GM12801 (cell line): Measurements from ENCODE around the gene ADAMTS8.

Source experiments
- CTCF ChIP-seq: IDR thresholded peaks from one replicate; pipeline ENCODE4 v1.5.1; 2011; ENCODE audit warnings: control low read depth; ENCODE audit not compliant: insufficient read length; ENCODE audit errors: extremely low read depth

Gene ADAMTS8

GRCh38 chr11:130451231-130452019 lies 23.0 kb upstream of the ADAMTS8 start:
- no peak for TF ChIP-seq CTCF

GRCh38 chr11:130449996-130450769 lies 21.8 kb upstream of the ADAMTS8 start:
- TF ChIP-seq CTCF: no peak

DNA sequence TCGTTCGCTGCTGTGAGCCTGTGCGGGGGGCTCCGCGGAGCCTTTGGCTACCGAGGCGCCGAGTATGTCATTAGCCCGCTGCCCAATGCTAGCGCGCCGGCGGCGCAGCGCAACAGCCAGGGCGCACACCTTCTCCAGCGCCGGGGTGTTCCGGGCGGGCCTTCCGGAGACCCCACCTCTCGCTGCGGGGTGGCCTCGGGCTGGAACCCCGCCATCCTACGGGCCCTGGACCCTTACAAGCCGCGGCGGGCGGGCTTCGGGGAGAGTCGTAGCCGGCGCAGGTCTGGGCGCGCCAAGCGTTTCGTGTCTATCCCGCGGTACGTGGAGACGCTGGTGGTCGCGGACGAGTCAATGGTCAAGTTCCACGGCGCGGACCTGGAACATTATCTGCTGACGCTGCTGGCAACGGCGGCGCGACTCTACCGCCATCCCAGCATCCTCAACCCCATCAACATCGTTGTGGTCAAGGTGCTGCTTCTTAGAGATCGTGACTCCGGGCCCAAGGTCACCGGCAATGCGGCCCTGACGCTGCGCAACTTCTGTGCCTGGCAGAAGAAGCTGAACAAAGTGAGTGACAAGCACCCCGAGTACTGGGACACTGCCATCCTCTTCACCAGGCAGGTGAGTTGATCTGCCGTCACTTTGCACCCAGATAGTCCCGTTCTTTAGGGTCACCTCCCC lies 21.0 kb upstream of the ADAMTS8 start:
- TF ChIP-seq CTCF: no peak

- no peak for TF ChIP-seq CTCF
Observed at GRCh38 chr11:130448416-130449309, 20.3 kb upstream of the ADAMTS8 start, which contains the start of gene ADAMTS15. Gene ADAMTS15, plus strand, starts transcription at chr11:130448645. Its CDS starts 329 bp downstream, at chr11:130448974.

- no peak for TF ChIP-seq CTCF
Observed at GRCh38 chr11:130448039-130448415, 19.6 kb upstream of the ADAMTS8 start.

GRCh38 chr11:130445788-130446187 lies 17.4 kb upstream of the ADAMTS8 start:
- no peak for TF ChIP-seq CTCF
